T1000 (cell line): ENCODE results near the gene KPNA1.
"Not testable (repeated sequence)": the region's sequence is repeated elsewhere in the genome, so short reads cannot be mapped to it uniquely, and the experiment has no call there.

Experiments used
- DNase-seq: peaks from one replicate; lab custom pipeline; 2025; ENCODE audit warnings: mixed read lengths; lab: John Stamatoyannopoulos, UW

KPNA1 gene

GRCh38 chr3:122475316-122475715, 39.4 kb downstream of the KPNA1 start:
- no peak for DNase-seq

GRCh38 chr3:122469659-122470058, 45.1 kb downstream of the KPNA1 start:
- no peak for DNase-seq

GRCh38 chr3:122468896-122469533, 45.7 kb downstream of the KPNA1 start:
- no peak for DNase-seq

GRCh38 chr3:122466701-122467240, 48.0 kb downstream of the KPNA1 start:
- no peak for DNase-seq

GRCh38 chr3:122464659-122465058, 50.1 kb downstream of the KPNA1 start:
- no peak for DNase-seq

GRCh38 chr3:122462406-122462805, 52.3 kb downstream of the KPNA1 start:
- DNase-seq = no peak

GRCh38 chr3:122461806-122462205, 52.9 kb downstream of the KPNA1 start:
- DNase-seq = no peak

GRCh38 chr3:122458992-122459391, 55.7 kb downstream of the KPNA1 start:
- no peak for DNase-seq

GRCh38 chr3:122457706-122458105, 57.0 kb downstream of the KPNA1 start:
- DNase-seq = no peak

GRCh38 chr3:122456074-122456473, 58.7 kb downstream of the KPNA1 start:
- no peak for DNase-seq

- DNase-seq = no peak
Measured at GRCh38 chr3:122451371-122451770, 63.4 kb downstream of the KPNA1 start.

GRCh38 chr3:122448218-122448617, 66.5 kb downstream of the KPNA1 start:
- not testable (repeated sequence) for DNase-seq

GRCh38 chr3:122444491-122444887, 70.2 kb downstream of the KPNA1 start:
- not testable (repeated sequence) for DNase-seq

- DNase-seq = not testable (repeated sequence)
Measured at GRCh38 chr3:122443762-122444490, 70.8 kb downstream of the KPNA1 start.

GRCh38 chr3:122443090-122443489, 71.6 kb downstream of the KPNA1 start:
- no peak for DNase-seq

GRCh38 chr3:122435950-122436349, 78.8 kb downstream of the KPNA1 start:
- no peak for DNase-seq

GRCh38 chr3:122430371-122430770, 84.4 kb downstream of the KPNA1 start:
- no peak for DNase-seq

GRCh38 chr3:122427857-122428471, 86.8 kb downstream of the KPNA1 start:
- no peak for DNase-seq

GRCh38 chr3:122421836-122422235, 92.9 kb downstream of the KPNA1 start:
- no peak for DNase-seq

- no peak for DNase-seq
Measured at GRCh38 chr3:122421101-122421500, 93.6 kb downstream of the KPNA1 start.

- DNase-seq = no peak
Measured at GRCh38 chr3:122416966-122417365, 97.8 kb downstream of the KPNA1 start.

GRCh38 chr3:122415762-122416654, 98.7 kb downstream of the KPNA1 start, which contains the start of gene WDR5B:
Gene WDR5B, minus strand, starts transcription at chr3:122416062. Its CDS starts 534 bp downstream, at chr3:122415528.
- DNase-seq = no peak
